NCI-H524 treated with DMSO at 0.1 percent for 48 hours (cell line): ENCODE data around the gene OR2F1.

Experiments used
- DNase-seq: peaks from one replicate; lab custom pipeline; 2025; lab: John Stamatoyannopoulos, UW

OR2F1 gene

GRCh38 chr7:143954135-143954534 is 509 bp upstream of the OR2F1 start:
- no peak for DNase-seq

DNA sequence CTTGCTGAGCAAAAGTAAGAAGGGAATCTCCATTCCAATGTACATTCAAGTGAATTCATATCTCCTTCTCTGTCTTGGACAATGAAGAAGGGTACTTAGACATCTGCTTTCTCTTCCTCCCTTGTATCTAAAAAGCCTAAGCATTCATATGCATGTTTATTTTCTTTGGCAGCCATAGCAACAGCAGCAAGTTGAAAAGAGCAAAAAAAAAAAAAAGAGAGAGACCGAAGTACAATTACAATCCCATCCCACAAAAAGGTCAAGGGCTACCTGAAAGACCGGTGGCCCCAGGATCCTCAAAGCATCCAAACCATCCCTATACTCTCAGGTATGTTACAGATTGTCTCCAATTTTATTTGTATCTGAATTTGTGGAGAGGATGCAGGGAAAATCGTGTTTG is 4.1 kb downstream of the OR2F1 start:
- DNase-seq = no peak

GRCh38 chr7:143960813-143961610 is 6.4 kb downstream of the OR2F1 start:
- DNase-seq = no peak

DNA sequence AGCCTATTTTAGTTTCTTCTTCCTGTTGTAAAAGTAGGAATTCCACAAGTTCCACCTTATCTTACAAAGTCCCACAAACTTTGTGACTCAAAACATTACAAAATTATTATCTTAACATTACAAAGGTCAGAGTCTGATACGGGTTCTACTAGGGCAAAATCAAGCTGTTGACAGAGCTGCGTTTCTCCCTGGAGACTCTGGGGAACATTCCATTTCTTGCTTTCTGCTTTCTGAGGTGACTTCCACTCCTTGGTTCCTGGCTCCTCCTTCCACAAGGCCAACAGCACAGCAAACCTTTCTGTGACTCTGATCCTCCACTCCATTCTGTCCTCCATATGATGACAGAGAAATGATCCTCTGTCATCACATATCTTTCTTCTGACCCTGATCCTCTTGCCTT is 10.6 kb downstream of the OR2F1 start:
- DNase-seq = no peak

- no peak for DNase-seq
Observed at GRCh38 chr7:143967398-143967797, 12.8 kb downstream of the OR2F1 start.

- DNase-seq = no peak
Observed at GRCh38 chr7:143973870-143974416, 19.3 kb downstream of the OR2F1 start.

DNA sequence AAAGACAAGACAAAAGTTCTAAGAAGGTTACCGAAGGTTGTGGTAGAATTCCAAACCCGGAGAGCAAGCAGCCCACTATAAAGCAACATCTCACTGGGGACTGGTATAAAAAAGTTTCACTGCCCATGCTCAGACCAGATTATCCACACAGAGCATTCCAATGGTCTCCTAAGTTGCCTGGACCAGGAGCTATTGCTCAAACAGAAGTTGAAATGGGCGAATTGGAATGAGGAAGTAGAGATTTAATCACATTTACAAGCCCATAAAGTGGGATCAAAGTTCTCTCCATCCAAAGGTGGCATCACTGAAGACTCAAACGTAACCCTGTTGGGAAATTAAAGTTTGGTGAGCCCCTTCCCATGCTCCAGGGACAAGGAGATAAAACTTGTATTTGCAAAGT is 19.8 kb downstream of the OR2F1 start:
- no peak for DNase-seq

DNA sequence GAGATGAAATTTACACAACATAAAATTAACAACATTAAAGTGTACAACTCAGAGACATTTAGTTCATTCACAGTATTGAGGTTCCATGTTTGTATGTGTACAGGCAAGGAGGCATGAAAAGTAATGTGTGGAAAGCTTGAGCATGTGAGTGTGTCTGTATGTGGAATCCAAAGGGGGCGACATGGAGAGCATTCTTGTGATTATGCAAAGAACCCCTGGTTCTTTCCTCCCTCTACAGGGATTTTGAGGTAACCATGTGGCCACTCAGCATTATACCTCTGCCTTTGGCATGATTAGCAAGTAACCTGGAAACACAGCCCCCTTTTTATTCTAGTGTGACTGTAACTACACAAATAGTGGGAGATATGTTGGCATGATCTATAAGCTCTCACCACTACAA is 21.0 kb downstream of the OR2F1 start:
- no peak for DNase-seq

- no peak for DNase-seq
Observed at GRCh38 chr7:143978585-143978984, 23.9 kb downstream of the OR2F1 start.

DNA sequence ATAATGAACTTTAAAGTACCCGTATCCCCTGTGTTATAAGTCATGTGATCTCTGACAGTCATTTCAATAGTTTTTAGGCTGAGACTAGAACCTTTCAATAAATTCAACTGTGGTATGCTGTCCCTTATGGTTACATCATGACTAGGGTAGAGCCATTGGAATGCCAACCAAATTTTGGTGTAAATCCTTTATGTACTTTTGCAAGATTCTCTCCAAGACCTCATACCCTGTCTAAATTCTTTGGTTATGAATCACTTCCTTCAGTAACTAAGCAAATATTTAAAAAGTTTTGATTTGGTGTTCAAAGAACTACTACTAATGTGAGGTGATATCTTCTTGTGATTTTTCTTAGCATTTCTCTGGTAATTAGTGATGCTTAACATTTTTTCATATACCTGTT is 24.7 kb downstream of the OR2F1 start:
- DNase-seq = no peak

GRCh38 chr7:143979998-143980397 is 25.4 kb downstream of the OR2F1 start:
- no peak for DNase-seq

GRCh38 chr7:143980746-143981510 is 26.3 kb downstream of the OR2F1 start:
- no peak for DNase-seq

DNA sequence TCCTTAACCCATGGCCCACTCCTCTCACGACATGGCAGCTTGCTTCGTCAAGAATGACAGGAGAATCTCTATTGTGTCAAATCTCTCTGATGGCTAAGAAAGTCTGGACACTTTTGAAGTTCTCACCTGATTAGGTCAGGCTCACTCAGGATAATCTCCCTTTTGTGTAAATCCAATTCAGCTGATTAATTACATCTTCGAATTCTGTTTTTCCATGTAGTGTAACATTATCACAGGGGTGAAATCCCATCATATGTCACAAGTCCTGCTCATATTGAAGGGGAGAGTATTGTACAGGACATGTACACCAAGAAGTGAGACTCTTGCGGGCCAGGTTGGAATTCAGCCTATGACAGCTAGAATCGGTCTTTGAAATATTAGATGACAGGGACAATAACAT is 29.3 kb downstream of the OR2F1 start:
- no peak for DNase-seq

DNA sequence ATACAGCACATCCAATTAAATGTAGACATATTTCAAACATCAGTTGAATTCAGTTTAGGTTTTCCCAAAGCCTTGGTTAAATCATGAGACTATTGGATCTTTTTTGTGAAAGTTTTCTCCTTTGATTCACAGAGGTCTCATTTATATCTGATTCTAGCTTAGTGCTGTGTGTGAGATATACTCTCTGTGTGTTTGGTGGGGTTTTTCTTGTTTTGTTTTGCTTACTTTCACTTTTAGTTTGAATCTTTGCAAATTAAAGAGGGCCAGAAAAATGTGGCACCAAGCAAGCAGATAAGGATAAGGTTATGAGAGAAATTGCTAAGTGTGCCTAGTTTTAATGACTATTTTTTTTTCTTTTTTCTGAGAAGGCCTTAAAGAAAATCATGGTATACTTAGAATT is 32.9 kb downstream of the OR2F1 start:
- no peak for DNase-seq

- DNase-seq = no peak
Observed at GRCh38 chr7:143988976-143989745, 34.5 kb downstream of the OR2F1 start.

DNA sequence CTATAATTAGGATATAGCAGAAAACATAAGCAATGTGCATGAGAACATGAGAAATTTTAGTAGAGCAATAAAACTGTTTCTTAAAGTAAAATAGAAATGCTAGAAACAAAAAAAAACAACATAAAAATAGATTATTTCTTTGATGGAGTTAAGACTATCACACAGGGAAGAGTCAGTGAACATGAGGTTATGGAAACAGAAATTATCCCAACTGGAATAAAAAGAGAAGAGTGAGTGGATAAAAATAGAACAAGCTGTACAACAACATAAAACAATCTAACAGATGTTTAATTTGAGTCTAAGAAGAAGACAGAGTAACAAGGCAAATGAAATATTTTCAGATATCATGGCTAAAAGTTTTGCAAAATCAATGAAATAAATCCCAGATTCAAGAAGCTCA is 38.0 kb downstream of the OR2F1 start:
- DNase-seq = no peak

DNA sequence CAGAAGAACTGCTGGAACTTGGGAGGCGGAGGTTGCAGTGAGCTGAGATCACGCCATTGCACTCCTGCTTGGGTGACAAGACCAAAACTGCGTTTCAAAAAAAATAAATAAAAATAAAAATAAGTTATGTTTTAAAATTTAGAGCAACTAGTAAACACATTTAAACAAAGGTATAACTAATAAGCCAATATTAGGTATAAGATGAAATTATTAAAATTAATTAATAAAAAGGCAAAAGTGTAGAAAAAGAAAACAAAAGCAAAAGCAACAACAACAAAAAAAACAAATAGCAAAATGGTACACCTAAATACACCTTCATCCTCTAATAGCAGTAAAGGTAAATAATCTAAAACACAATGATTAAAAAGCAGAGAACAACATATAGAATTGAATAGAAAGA is 39.3 kb downstream of the OR2F1 start:
- no peak for DNase-seq

DNA sequence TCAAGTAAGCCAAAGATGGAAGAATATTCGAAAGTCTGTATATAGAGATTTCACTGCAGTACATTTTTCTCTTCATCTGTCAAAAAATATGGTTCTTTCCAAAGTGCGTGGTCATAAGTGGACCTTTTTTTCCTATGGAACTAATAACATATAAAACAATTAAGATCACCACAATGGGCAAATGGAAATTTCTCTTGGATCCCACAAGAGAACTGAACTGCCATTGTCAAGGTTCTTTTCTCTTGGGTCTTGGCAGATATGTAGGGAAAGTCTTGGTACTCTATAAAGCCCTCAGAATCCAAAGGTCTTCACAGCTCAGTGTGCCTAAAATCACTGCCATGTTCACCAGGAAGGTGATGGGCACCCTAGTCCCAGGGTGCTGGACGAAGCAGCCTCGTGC is 45.4 kb downstream of the OR2F1 start, which contains the start of gene OR6B1:
OR6B1 (plus strand) TSS at position 301 of the 400 bp plus-strand sequence. CDS start 3,677 bp downstream, outside the sequence.
- no peak for DNase-seq

DNA sequence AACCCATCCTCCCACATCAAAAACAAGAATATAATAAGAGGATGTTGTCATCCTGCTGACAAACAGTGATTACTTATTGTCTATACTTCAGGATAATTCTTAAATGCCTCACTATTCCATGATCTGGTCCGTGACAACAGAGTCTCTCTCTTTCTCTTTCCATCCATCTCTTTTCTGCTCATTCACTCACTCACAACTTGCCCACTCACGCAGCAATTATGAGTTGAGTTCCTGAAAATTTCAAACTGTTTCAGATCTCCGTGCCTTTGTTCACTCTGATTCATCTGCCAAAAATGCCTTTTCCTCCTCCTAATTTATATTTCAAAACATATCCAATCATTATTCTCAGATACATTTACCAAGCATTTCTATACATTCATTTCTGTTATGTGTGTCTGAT is 46.9 kb downstream of the OR2F1 start:
- no peak for DNase-seq

- no peak for DNase-seq
Observed at GRCh38 chr7:144004703-144005102, 50.1 kb downstream of the OR2F1 start.

DNA sequence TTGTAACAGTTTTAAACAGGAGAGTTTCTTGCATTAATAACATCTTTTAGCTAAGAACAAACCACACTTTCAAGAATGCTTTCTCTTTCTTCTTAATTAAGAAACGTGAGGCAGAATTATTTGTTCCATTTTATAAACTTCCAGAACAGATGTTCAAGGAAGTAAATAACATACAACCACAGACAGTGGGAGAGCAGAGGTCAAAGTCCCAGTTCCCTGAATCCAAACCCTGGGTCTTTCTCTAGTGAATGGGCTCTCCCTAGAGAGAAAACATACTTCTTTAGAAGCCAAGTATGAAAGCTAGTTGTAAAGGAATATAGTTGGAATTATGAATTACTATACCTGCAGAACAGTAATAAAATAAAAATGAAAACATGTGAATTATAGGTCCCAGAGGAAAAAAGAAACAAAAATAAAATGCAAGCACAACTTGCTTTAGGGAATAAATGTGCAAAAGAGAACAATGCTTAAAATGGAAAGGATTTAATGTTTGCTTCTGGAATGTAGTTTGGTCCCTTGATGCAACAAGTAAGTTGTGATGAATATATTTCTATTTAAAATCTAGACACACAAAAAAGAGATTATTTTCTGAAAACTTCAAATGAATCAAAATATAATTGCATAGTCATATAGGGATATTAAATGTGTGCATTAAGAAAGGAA is 51.5 kb downstream of the OR2F1 start:
- no peak for DNase-seq

GRCh38 chr7:144006692-144007042 is 52.0 kb downstream of the OR2F1 start:
- no peak for DNase-seq
